Activated T-cell treated with anti-CD3 and anti-CD28 coated beads for 4 hours (primary cell): ENCODE results near the gene RPTOR.

Experiments
- DNase-seq: peaks from one replicate; pipeline ENCODE4 v3.0.0-alpha.2; 2020

RPTOR gene

GRCh38 chr17:80770881-80771611, 226.4 kb downstream of the RPTOR start:
- no peak for DNase-seq

- DNase-seq: no peak
Observed at GRCh38 chr17:80771612-80772005, 227.0 kb downstream of the RPTOR start.

GRCh38 chr17:80772906-80773242, 228.2 kb downstream of the RPTOR start:
- no peak for DNase-seq

GRCh38 chr17:80773243-80773991, 228.8 kb downstream of the RPTOR start:
- DNase-seq: no peak

GRCh38 chr17:80774146-80774545, 229.5 kb downstream of the RPTOR start:
- DNase-seq: no peak

- DNase-seq: no peak
Observed at GRCh38 chr17:80774643-80775281, 230.1 kb downstream of the RPTOR start.

- DNase-seq: no peak
Observed at GRCh38 chr17:80775863-80776262, 231.2 kb downstream of the RPTOR start.

GRCh38 chr17:80777274-80777673, 232.6 kb downstream of the RPTOR start:
- no peak for DNase-seq

- no peak for DNase-seq
Observed at GRCh38 chr17:80778716-80779115, 234.1 kb downstream of the RPTOR start.

GRCh38 chr17:80779336-80779735, 234.7 kb downstream of the RPTOR start:
- DNase-seq: no peak

GRCh38 chr17:80779961-80780380, 235.3 kb downstream of the RPTOR start:
- DNase-seq: no peak

GRCh38 chr17:80780381-80781198, 236.0 kb downstream of the RPTOR start:
- DNase-seq: no peak

- DNase-seq: no peak
Observed at GRCh38 chr17:80781211-80781610, 236.6 kb downstream of the RPTOR start.

- no peak for DNase-seq
Observed at GRCh38 chr17:80781807-80782277, 237.2 kb downstream of the RPTOR start.

GRCh38 chr17:80782536-80783427, 238.1 kb downstream of the RPTOR start:
- no peak for DNase-seq

- no peak for DNase-seq
Observed at GRCh38 chr17:80783486-80783885, 238.8 kb downstream of the RPTOR start.

- DNase-seq: no peak
Observed at GRCh38 chr17:80783971-80784370, 239.3 kb downstream of the RPTOR start.

GRCh38 chr17:80785477-80786178, 241.0 kb downstream of the RPTOR start:
- DNase-seq: no peak

- DNase-seq: no peak
Observed at GRCh38 chr17:80786470-80786869, 241.8 kb downstream of the RPTOR start.

GRCh38 chr17:80786887-80787286, 242.2 kb downstream of the RPTOR start:
- DNase-seq: no peak

- DNase-seq: no peak
Observed at GRCh38 chr17:80787881-80788280, 243.2 kb downstream of the RPTOR start.
